A549 (cell line): ENCODE data around the gene NRIP3. TPM values are rescaled to one million over a fixed set of nuclear protein-coding genes. Genes with fewer than 3 reads are reported as not detected.

Experiments
- ATAC-seq, 2 experiments: fragments of 200-7000 bp in 1 of 2; fragments of >200 bp in 1 of 2; cut with Nextera tagmentation in 1 of 2; cut with Tn5 transposase in 1 of 2; 3 replicates each; pipeline versions ENCODE4 v1.8.0 to v1.9.1; 2018 to 2020; ENCODE audit warnings: mild to moderate bottlenecking in 1 of 2, moderate library complexity in 1 of 2
- CTCF ChIA-PET: fragments of 300-600 bp; sonication (Branson Sonifier 250); formaldehyde crosslinking; extraction: SDS; loops from one replicate; lab custom pipeline; 2021; ENCODE audit warnings: antibody characterized with exemption, inconsistent platforms; lab: Yijun Ruan, JAX
- POLR2A ChIA-PET: fragments of 350-600 bp; formaldehyde crosslinking; extraction: SDS; loops from one replicate; lab custom pipeline; 2021; ENCODE audit warnings: antibody characterized with exemption, inconsistent platforms; lab: Yijun Ruan, JAX
- DNase-seq, 2 experiments: peaks; one replicate each; pipeline versions ENCODE4 v3.0.0 to v3.0.0-alpha.2; 2011 to 2016; ENCODE audit warnings: low read depth in 1 of 2, low spot score in 1 of 2
- FAIRE-seq: peaks from 2 replicates; lab custom pipeline; 2011; peaks lifted over from hg19 to GRCh38; lab: Jason Lieb, UNC
- H3K27ac ChIP-seq, 2 experiments: fragments of >200 bp; sonication (Bioruptor Twin); formaldehyde crosslinking; 3 replicates each; pipeline ENCODE4 v1.5.1; 2016 to 2017
- H3K4me1 ChIP-seq: fragments of >200 bp; sonication (Bioruptor Twin); formaldehyde crosslinking; 3 replicates; pipeline ENCODE4 v1.6.1; 2016
- H3K4me2 ChIP-seq: fragments of >200 bp; sonication (Bioruptor Twin); formaldehyde crosslinking; 3 replicates; pipeline ENCODE4 v1.6.1; 2016
- H3K4me3 ChIP-seq: fragments of >200 bp; sonication (Bioruptor Twin); formaldehyde crosslinking; 3 replicates; pipeline ENCODE4 v1.5.1; 2016
- H3K9me3 ChIP-seq: fragments of >200 bp; sonication (Bioruptor Twin); formaldehyde crosslinking; 3 replicates; pipeline ENCODE4 v1.6.1; 2016
- CBX2 ChIP-seq: fragments of 200-600 bp; sonication (generic); IDR thresholded peaks from 2 replicates; pipeline ENCODE4 v1.6.1; 2016; ENCODE audit warnings: low read depth, mild to moderate bottlenecking, borderline replicate concordance
- CBX8 ChIP-seq: fragments of 200-600 bp; sonication (generic); IDR thresholded peaks from 2 replicates; pipeline ENCODE4 v1.6.1; 2016
- CHD2 ChIP-seq: fragments of 150-350 bp; IDR thresholded peaks from 2 replicates; pipeline ENCODE4 v1.6.1; 2014; ENCODE audit warnings: low read length; ENCODE audit not compliant: partially characterized antibody
- CHD4 ChIP-seq: fragments of 200-600 bp; sonication (generic); IDR thresholded peaks from 2 replicates; pipeline ENCODE4 v1.6.1; 2016; ENCODE audit warnings: antibody characterized with exemption, mild to moderate bottlenecking, borderline replicate concordance
- CTCF ChIP-seq: fragments of >200 bp; sonication (Bioruptor Twin); formaldehyde crosslinking; IDR thresholded peaks from 3 replicates; pipeline ENCODE4 v1.5.1; 2016
- FOSL2 ChIP-seq, 2 experiments: fragments of 450-650 bp in 1 of 2; fragments of >200 bp in 1 of 2; sonication (Bioruptor Twin) in 1 of 2; formaldehyde crosslinking; IDR thresholded peaks; 2 replicates each; pipeline versions ENCODE4 v1.5.0 to v1.6.1; 2016 to 2020; ENCODE audit warnings: mild to moderate bottlenecking in 1 of 2, moderate library complexity in 1 of 2
- HDAC2 ChIP-seq: fragments of 200-600 bp; sonication (generic); IDR thresholded peaks from 2 replicates; pipeline ENCODE4 v1.6.1; 2016
- HES2 ChIP-seq: fragments of >200 bp; sonication (Bioruptor Twin); formaldehyde crosslinking; IDR thresholded peaks from 2 replicates; pipeline ENCODE4 v1.6.1; 2016
- HOXB13 ChIP-seq: fragments of 250-450 bp; sonication (Bioruptor Pico); IDR thresholded peaks from 2 replicates; pipeline ENCODE4 v1.5.0; 2020; ENCODE audit warnings: low read depth, mild to moderate bottlenecking, moderate library complexity
- JUN ChIP-seq, 2 experiments: fragments of >200 bp; sonication (Bioruptor Twin); formaldehyde crosslinking; IDR thresholded peaks; 2 replicates in 1 of 2; 3 replicates in 1 of 2; pipeline ENCODE4 v1.6.1; 2016 to 2017
- MAX ChIP-seq: IDR thresholded peaks from 2 replicates; pipeline ENCODE4 v1.6.1; 2012
- MAZ ChIP-seq: fragments of 150-350 bp; IDR thresholded peaks from 2 replicates; pipeline ENCODE4 v1.6.1; 2014; ENCODE audit warnings: antibody characterized with exemption, low read depth, low read length, borderline replicate concordance
- MYC ChIP-seq: IDR thresholded peaks from 2 replicates; pipeline ENCODE4 v1.6.1; 2012; ENCODE audit warnings: mild to moderate bottlenecking, inconsistent platforms, low read length, improper control_type of control experiment, borderline replicate concordance
- NFE2L2 ChIP-seq: fragments of 150-350 bp; conservative IDR thresholded peaks from 2 replicates; pipeline ENCODE4 v1.6.1; 2014; ENCODE audit warnings: low read length
- NPAS2 ChIP-seq: fragments of 250-450 bp; sonication (Bioruptor Pico); IDR thresholded peaks from 2 replicates; pipeline ENCODE4 v1.8.0; 2022; ENCODE audit warnings: mild to moderate bottlenecking, moderate library complexity, borderline replicate concordance
- POLR2A ChIP-seq: IDR thresholded peaks from 2 replicates; pipeline ENCODE4 v1.6.1; 2012; ENCODE audit warnings: mild to moderate bottlenecking, low read length
- POLR2AphosphoS2 ChIP-seq: conservative IDR thresholded peaks from 2 replicates; pipeline ENCODE4 v1.6.1; 2012; ENCODE audit warnings: low read length, improper control_type of control experiment, inconsistent platforms
- RAD21 ChIP-seq, 2 experiments: fragments of >200 bp in 1 of 2; sonication (Bioruptor Twin) in 1 of 2; formaldehyde crosslinking in 1 of 2; IDR thresholded peaks in 1 of 2; conservative IDR thresholded peaks in 1 of 2; 2 replicates in 1 of 2; 3 replicates in 1 of 2; pipeline ENCODE4 v1.6.1; 2012 to 2018; ENCODE audit warnings: inconsistent platforms in 1 of 2
- RNF2 ChIP-seq: fragments of 200-600 bp; sonication (generic); IDR thresholded peaks from 2 replicates; pipeline ENCODE4 v1.6.1; 2016; ENCODE audit warnings: low read depth, mild to moderate bottlenecking, antibody characterized with exemption, moderate library complexity, borderline replicate concordance
- ZC3H11A ChIP-seq: fragments of 450-650 bp; IDR thresholded peaks from 2 replicates; pipeline ENCODE4 v1.6.1; 2014; ENCODE audit warnings: antibody characterized with exemption, mild to moderate bottlenecking
- WGBS: methylation state at CpG from one replicate; pipeline ENCODE4 v1.1.6; 2017; ENCODE audit errors: missing lambda C conversion rate; 5-methylcytosine and 5-hydroxymethylcytosine counted together
- polyA minus RNA-seq: library from RNA; depleted of rRNA, polyadenylated mRNA; stranded (reverse); fragments of >200 nt; gene quantifications from 2 replicates; pipeline ENCODE4 v1.2.3, GENCODE V29; 2011; rRNA and poly(A)+ RNA removed
- polyA plus RNA-seq, 4 experiments: library from polyadenylated mRNA; depleted of rRNA in 3 of 4; stranded (reverse); fragments of >200 nt; fragmentation: RNase III in 1 of 4; extraction: RNeasy Plus Mini Kit Qiagen cat#74134 plus additional on column Dnase treatment in 1 of 4; gene quantifications; 2 replicates in 3 of 4; 3 replicates in 1 of 4; pipeline ENCODE4 v1.2.3, GENCODE V29; 2011 to 2017
- TF ChIP-seq, protein P1 (sequence below): IDR thresholded peaks from 2 replicates; pipeline ENCODE4 v1.6.1; 2012; ENCODE audit warnings: low read depth, borderline replicate concordance

The NRIP3 gene
- polyA plus RNA-seq (2011; rRNA removed) (1.0 and 1.4 TPM in 2 replicates), polyA plus RNA-seq (2017; fragmentation: RNase III; extraction: RNeasy Plus Mini Kit Qiagen cat#74134 plus additional on column Dnase treatment) (0.49 to 0.96 TPM (median 0.57 TPM) in 3 replicates), polyA minus RNA-seq (1.1 and 1.8 TPM in 2 replicates)
- polyA plus RNA-seq (2012; cell fraction: cytosol; rRNA removed) = 0.34 and 0.58 TPM in 2 replicates
- polyA plus RNA-seq (2012; cell fraction: nucleus; rRNA removed) = 0.37 and 0.60 TPM in 2 replicates

GRCh38 chr11:9003573-9004182 lies at the start of gene NRIP3:
NRIP3 (minus strand) TSS chr11:9004001; CDS start chr11:9003935, 66 bp downstream.
- FAIRE-seq (no peak), ATAC-seq (peak; percentile 67 to 88), DNase-seq (peak; percentile 43 to 48)
- peak within 1 kb of the TSS; percentile 91 for H3K4me2 ChIP-seq
- peak within 1 kb of the TSS; percentile 50 for H3K4me3 ChIP-seq
- POLR2A ChIA-PET = interaction anchor here (0.6 to 1.4 kb wide), 3 partner anchors 9 to 50 kb away, joined by 4 to 8 read pairs (median 5); no protein-coding TSS in a partner anchor
- peaks cover 4% of the 10 kb centered on the region; the same call in 1 of the 3 replicates for H3K4me1 ChIP-seq
- H3K27ac ChIP-seq = peak within 1 kb of the TSS in 1 of 2 experiments; percentile 82; a peak in 4 of 6 replicates
- no peaks in the 10 kb centered on the region for H3K9me3 ChIP-seq
- CTCF ChIA-PET = interaction anchor here (1.0 to 1.9 kb wide), 3 partner anchors 12 to 134 kb away, joined by 3 to 4 read pairs (median 3); no protein-coding TSS in a partner anchor
- 6% methylated on average over 38 of the region's 83 CpGs for WGBS
- TF ChIP-seq, protein P1, sequence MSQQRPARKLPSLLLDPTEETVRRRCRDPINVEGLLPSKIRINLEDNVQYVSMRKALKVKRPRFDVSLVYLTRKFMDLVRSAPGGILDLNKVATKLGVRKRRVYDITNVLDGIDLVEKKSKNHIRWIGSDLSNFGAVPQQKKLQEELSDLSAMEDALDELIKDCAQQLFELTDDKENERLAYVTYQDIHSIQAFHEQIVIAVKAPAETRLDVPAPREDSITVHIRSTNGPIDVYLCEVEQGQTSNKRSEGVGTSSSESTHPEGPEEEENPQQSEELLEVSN = peak; percentile 97
- TF ChIP-seq NFE2L2 = no peak
- no peak for TF ChIP-seq ZC3H11A
- no peak for TF ChIP-seq CTCF
- TF ChIP-seq MAZ = no peak
- TF ChIP-seq CBX2 = no peak
- TF ChIP-seq RNF2 = peak; percentile 73; the same call in 1 of the 2 replicates
- TF ChIP-seq CBX8 = no peak
- no peak for TF ChIP-seq HDAC2
- TF ChIP-seq HOXB13 (CRISPR knock-in tag) = no peak
- TF ChIP-seq CHD2 = no peak
- 0 out of 5 replicates have a peak, but pooled peaks of 1 of the 2 experiments have one; percentile 45 for TF ChIP-seq JUN (IDR thresholded peaks at IDR 0.05)
- 0 out of 2 replicates have a peak, but pooled peaks have one; percentile 6 for TF ChIP-seq POLR2A
- no peak for TF ChIP-seq RAD21 (conservative IDR thresholded peaks at IDR 0.05 in 1 of 2, IDR thresholded peaks at IDR 0.05 in 1 of 2)
- TF ChIP-seq CHD4 = no peak
- peak; percentile 93 for TF ChIP-seq MAX
- no peak for TF ChIP-seq NPAS2

- 56% methylated on average over 3 of the region's 3 CpGs for WGBS
- no peak for DNase-seq
- TF ChIP-seq NPAS2 (no peak), MYC (no peak), FOSL2 (IDR thresholded peaks at IDR 0.05) (no peak), FOSL2 (CRISPR knock-in tag; IDR thresholded peaks at IDR 0.05) (no peak), POLR2AphosphoS2 (no peak), HES2 (no peak), MAZ (no peak), CBX8 (no peak)
- H3K4me2 ChIP-seq = no peak overlapping the region
- no peaks in the 10 kb centered on the region for H3K9me3 ChIP-seq
- ATAC-seq = no peak
- FAIRE-seq = no peak
- no peak overlapping the region for H3K4me3 ChIP-seq
- ChIA-PET CTCF (interaction anchor here (2.5 kb wide), 1 partner anchor 37 kb away, joined by 8 read pairs; no protein-coding TSS in a partner anchor), POLR2A (no interaction called here)
- H3K4me1 ChIP-seq = no peaks in the 10 kb centered on the region
- H3K27ac ChIP-seq = no peak overlapping the region
Measured at GRCh38 chr11:9052316-9052715, 48.5 kb upstream of the NRIP3 start.
